ENCODE data around the gene SMIM5. TPM values are rescaled to one million over a fixed set of nuclear protein-coding genes. Genes with fewer than 3 reads are reported as not detected.
A peak's percentile ranks its signal among the peaks of the same experiment; 100 is the strongest.

The SMIM5 gene
- total RNA-seq, 3 donors from 2014 or later, result 0.24 TPM; not detected in 2

DNA sequence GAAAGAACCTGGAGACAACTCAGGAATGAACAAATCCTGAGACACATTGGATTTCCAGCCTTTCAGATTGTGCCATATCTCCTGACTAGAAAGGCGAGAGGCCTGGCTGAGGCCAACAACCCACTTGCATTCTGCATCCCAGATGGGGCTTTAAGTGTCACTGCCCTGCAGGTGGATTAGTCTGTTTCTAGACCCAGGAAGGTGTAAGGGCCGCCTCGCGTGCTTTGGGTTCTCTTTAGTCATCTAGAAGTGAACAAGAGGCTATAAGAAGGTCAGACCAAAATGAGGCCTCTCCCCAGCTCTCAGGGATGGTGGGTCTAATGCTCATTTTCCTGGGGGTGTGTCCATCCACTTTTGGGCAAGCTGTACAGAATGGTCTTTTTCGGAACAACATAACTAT lies 38.8 kb downstream of the SMIM5 start:
- Mint-ChIP-seq H3K4me3 (no peak overlapping the region), H3K4me1 (ENCODE audit: low read depth) (peaks cover 25% of the 10 kb centered on the region), H3K9me3 (no peaks in the 10 kb centered on the region), H3K27me3 (ENCODE audit: low read depth) (no peaks in the 10 kb centered on the region), H3K36me3 (ENCODE audit: insufficient read depth) (peaks cover 29% of the 10 kb centered on the region)
- ATAC-seq (no peak), DNase-seq (no peak)

DNA sequence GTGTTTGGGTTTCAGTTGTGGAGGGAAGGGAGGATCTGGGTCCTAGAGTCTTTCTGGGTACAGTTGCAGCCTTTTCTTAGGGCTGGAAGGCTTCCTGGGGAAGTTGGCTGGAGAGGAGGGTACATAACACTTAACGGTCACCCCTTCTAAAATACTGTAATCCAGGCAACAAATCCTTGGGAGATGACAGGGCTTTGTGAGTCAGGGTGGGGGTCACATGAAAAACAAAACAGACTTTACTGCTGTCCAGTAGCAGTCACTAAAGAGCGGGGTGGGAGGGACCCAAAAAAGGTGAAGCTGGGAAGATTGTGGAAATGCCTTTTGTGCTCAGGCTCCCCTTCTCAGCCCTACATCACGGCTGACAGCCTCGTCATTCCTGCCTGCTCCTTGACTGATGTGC lies 40.3 kb downstream of the SMIM5 start:
- H3K4me1 Mint-ChIP-seq (ENCODE audit: low read depth), result peaks cover 18% of the 10 kb centered on the region
- peaks cover 29% of the 10 kb centered on the region for H3K36me3 Mint-ChIP-seq (ENCODE audit: insufficient read depth)
- no peaks in the 10 kb centered on the region for H3K27me3 Mint-ChIP-seq (ENCODE audit: low read depth)
- no peak overlapping the region for H3K4me3 Mint-ChIP-seq
- DNase-seq (no peak), ATAC-seq (no peak)
- no peaks in the 10 kb centered on the region for H3K9me3 Mint-ChIP-seq

DNA sequence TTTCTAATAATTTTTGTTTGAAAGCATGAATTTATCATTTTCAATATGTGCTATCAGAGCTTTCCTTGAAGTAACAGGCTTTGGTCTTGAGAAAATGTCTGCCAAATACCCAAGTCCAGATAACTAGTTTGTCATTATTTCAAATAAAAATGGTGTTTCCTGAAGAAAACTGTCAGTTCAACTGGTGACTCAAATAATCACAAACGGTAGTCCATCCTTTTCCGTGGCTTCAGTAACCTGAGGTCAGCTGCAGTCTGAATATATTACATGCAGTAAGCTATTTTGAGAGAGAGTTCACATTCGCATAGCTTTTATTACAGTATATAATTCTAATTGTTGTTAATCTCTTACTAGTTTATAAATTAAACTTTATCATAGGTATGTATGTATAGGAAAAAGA lies 43.2 kb downstream of the SMIM5 start:
- Mint-ChIP-seq H3K36me3 (ENCODE audit: insufficient read depth) (peaks cover 23% of the 10 kb centered on the region), H3K4me1 (ENCODE audit: low read depth) (peaks cover 6% of the 10 kb centered on the region), H3K9me3 (no peaks in the 10 kb centered on the region), H3K4me3 (no peak overlapping the region), H3K27me3 (ENCODE audit: low read depth) (no peaks in the 10 kb centered on the region)
- no peak for ATAC-seq
- DNase-seq, result no peak

DNA sequence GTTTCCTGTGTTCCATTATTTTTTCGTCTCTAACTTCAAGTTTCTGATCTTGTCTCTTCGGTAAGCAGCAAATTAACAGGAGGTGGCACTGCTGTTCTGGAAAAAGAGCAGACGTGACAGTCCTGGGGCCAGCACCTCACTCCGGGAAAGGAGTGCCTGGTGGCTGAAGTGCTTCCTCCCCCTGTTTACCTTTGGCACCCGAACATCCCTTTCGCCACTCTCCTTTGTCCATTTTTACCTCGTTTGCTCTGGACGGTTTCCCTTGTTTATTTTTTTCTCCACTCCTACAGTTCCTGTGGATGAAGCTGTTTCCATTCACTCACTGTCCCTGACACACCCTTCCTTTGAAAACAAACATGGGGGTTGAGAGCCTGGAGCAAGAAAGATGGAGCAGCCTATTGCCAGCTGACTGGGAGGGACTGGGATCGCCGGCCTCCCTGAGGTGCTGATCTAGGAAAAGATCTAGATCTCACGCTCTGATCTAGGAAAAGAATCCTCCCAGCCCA lies 46.5 kb downstream of the SMIM5 start:
- Mint-ChIP-seq H3K36me3 (ENCODE audit: insufficient read depth) (peaks cover 19% of the 10 kb centered on the region), H3K4me3 (no peak overlapping the region), H3K4me1 (ENCODE audit: low read depth) (peaks cover 12% of the 10 kb centered on the region)

DNA sequence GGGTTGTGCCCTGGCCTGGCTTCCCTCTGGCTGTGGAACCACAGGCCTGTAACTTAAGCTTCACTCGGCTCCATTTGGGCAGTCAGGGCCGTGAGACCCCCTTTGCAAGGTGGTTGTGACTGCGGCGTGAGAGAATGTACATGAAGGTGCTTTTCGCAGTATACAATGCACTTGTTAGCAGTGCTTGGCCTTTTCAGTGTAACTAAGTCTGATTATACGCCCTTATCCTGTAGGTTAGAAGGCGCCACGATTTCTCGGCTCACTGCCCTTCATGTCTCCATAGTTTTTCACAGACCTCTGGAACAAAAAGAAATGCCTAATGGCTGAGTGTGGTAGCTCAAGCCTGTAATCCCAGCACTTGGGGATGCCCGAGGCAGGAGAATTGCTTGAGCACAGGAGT lies 47.2 kb downstream of the SMIM5 start:
- no peaks in the 10 kb centered on the region for H3K9me3 Mint-ChIP-seq
- ATAC-seq, result no peak
- peaks cover 21% of the 10 kb centered on the region for H3K36me3 Mint-ChIP-seq (ENCODE audit: insufficient read depth)
- peaks cover 15% of the 10 kb centered on the region for H3K4me1 Mint-ChIP-seq (ENCODE audit: low read depth)
- no peak for DNase-seq
- no peaks in the 10 kb centered on the region for H3K27me3 Mint-ChIP-seq (ENCODE audit: low read depth)
- H3K4me3 Mint-ChIP-seq, result no peak overlapping the region

More for the DNA sequence above, 46.5 kb downstream of the SMIM5 start:
- H3K9me3 Mint-ChIP-seq, result no peaks in the 10 kb centered on the region
- ATAC-seq (no peak), DNase-seq (no peak)
- no peaks in the 10 kb centered on the region for H3K27me3 Mint-ChIP-seq (ENCODE audit: low read depth)

DNA sequence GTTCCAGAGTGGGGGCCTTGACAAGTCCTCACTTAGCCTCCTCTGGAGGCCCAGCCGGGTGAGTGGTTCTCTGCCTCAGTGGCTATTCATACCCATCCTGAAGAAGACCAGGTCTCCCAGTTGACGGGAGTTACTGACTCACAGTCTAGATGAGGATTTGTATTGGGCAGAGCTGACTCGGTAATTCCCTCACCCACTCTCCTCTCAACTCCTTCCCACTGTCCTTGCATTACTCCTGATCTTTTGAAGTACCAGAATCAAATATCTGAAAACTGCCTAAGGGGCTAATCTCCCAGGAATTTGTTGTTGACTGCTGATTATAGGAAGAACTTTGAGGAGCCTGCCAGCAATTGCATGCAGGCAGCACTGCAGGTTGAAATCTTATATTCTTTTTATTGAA lies 48.1 kb downstream of the SMIM5 start:
- Mint-ChIP-seq H3K27me3 (ENCODE audit: low read depth) (no peaks in the 10 kb centered on the region), H3K9me3 (no peaks in the 10 kb centered on the region), H3K36me3 (ENCODE audit: insufficient read depth) (peaks cover 22% of the 10 kb centered on the region), H3K4me1 (ENCODE audit: low read depth) (peaks cover 19% of the 10 kb centered on the region), H3K4me3 (no peak overlapping the region)
- ATAC-seq (no peak), DNase-seq (no peak)

DNA sequence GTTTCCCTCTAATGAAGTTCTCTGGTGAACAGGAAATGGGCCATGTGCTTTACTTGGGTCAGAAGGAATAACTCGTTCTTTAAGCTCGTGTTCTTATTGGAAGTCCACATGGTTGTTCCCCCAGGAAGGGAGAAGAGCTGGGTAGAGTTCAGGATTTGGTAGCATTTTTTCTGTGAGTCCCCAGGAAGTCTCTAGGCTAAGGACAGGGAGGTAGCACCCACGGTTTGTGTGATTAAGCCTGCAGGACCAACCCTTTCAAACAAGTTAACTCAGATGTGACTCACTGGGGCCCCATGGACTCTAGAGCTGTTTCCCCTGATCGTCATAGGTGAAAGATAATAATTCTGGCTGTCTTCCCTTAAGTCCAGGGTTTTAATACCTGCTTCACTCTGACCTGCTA lies 50.3 kb downstream of the SMIM5 start:
- peaks cover 30% of the 10 kb centered on the region for H3K4me1 Mint-ChIP-seq (ENCODE audit: low read depth)
- H3K9me3 Mint-ChIP-seq, result no peaks in the 10 kb centered on the region
- H3K27me3 Mint-ChIP-seq (ENCODE audit: low read depth), result no peaks in the 10 kb centered on the region

DNA sequence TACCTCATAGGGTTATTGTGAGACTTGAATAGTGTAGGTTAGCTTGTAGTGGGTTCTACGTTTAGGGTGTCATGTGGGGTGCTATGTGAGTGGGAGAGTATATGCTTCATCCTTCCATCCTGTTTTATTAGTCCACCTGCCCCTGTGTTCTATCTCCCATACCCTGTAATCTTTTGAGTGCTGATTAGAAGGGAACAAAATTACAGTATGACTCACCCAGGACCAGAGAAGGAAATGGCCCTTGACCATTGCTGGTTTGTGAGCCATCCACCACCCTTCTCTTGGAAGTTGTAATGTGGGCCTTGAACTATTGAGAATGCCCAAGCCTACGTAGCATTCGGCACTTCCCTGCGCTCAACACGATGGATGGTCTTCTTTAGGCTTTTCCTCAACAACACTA lies 51.0 kb downstream of the SMIM5 start:
- Mint-ChIP-seq H3K36me3 (ENCODE audit: insufficient read depth) (peaks cover 20% of the 10 kb centered on the region), H3K9me3 (no peaks in the 10 kb centered on the region), H3K4me1 (ENCODE audit: low read depth) (peaks cover 36% of the 10 kb centered on the region), H3K4me3 (no peak overlapping the region), H3K27me3 (ENCODE audit: low read depth) (no peaks in the 10 kb centered on the region)
- no peak for DNase-seq
- ATAC-seq, result no peak

More for the DNA sequence above, 50.3 kb downstream of the SMIM5 start:
- no peak for DNase-seq
- no peak for ATAC-seq
- Mint-ChIP-seq H3K36me3 (ENCODE audit: insufficient read depth) (peaks cover 22% of the 10 kb centered on the region), H3K4me3 (no peak overlapping the region)

DNA sequence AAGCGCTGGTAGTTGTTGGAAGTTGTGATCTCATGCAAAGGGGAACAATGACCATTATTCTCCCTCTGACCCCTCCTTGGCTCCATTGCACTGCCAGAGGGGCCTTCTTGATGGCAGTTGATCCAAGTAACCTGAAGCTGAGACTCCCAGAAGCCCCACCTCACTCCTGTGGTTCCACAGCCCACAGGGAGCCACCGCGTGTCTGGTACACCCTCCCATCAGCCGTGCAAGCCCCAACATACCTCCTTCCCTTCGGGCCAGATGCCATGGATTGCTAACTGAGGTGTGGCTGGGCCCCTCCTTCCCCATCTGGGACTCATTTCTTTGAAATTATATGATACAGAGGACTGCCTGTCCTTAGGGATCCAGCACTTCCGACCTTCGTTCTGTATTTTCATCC lies 51.7 kb downstream of the SMIM5 start:
- Mint-ChIP-seq H3K4me1 (ENCODE audit: low read depth) (peaks cover 43% of the 10 kb centered on the region), H3K36me3 (ENCODE audit: insufficient read depth) (peaks cover 18% of the 10 kb centered on the region), H3K4me3 (no peak overlapping the region), H3K9me3 (no peaks in the 10 kb centered on the region), H3K27me3 (ENCODE audit: low read depth) (no peaks in the 10 kb centered on the region)
- ATAC-seq (no peak), DNase-seq (no peak)

DNA sequence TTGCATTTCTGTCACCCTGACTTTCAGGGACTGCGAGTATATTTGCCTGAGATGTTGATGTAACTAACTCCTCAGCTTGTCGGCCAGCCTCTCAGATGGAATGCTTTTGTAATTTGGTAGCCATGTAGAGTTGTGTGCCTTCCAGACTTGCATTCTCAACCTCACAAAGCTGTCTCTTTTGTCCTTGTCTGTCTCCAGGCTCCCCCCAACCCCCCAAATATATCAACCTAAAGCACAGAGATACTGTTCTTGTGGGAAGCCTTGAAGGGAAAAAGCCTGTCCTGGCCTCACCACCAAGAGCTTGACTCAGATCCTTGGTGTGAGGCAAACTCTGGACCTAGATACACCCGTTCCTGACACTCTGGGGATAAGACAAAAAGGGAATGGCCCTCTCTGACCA lies 52.3 kb downstream of the SMIM5 start:
- ATAC-seq (no peak), DNase-seq (no peak)
- Mint-ChIP-seq H3K4me1 (ENCODE audit: low read depth) (peaks cover 45% of the 10 kb centered on the region), H3K9me3 (no peaks in the 10 kb centered on the region), H3K27me3 (ENCODE audit: low read depth) (no peaks in the 10 kb centered on the region), H3K4me3 (no peak overlapping the region), H3K36me3 (ENCODE audit: insufficient read depth) (peaks cover 16% of the 10 kb centered on the region)

DNA sequence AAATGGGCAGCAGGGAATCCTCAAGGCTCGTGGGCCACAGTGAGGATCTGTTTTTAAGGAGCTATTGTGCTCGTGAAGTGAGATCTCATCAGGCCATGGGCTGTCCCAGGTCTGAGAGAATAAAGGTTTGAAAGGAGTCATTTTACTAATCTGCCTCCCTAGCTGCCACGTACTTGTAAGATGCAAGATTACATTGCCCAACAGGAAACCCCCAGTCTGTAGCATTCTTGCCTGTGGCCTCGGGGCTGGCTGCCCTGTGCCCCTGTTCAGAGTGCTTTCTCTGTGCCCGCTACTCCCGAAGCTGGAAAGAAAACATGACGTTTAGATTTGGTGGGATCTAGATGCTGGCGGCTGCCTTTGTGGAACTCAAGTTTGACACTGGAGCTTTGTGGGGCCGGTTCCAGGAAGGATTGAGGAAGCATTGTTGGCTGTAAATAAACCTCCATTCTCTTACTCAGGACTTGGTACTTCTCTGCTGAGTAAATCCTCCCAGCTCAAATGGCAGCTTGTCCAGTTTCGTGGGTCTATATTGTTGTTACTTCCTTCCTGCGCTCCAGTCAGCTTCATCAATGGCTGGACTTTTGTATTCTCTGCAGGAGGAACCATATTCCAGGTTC lies 55.1 kb downstream of the SMIM5 start:
- no peak for DNase-seq
- Mint-ChIP-seq H3K4me1 (ENCODE audit: low read depth) (peaks cover 59% of the 10 kb centered on the region), H3K36me3 (ENCODE audit: insufficient read depth) (peaks cover 24% of the 10 kb centered on the region), H3K9me3 (no peaks in the 10 kb centered on the region), H3K4me3 (no peak overlapping the region), H3K27me3 (ENCODE audit: low read depth) (no peaks in the 10 kb centered on the region)
- ATAC-seq, result peak; percentile 24 to 29

DNA sequence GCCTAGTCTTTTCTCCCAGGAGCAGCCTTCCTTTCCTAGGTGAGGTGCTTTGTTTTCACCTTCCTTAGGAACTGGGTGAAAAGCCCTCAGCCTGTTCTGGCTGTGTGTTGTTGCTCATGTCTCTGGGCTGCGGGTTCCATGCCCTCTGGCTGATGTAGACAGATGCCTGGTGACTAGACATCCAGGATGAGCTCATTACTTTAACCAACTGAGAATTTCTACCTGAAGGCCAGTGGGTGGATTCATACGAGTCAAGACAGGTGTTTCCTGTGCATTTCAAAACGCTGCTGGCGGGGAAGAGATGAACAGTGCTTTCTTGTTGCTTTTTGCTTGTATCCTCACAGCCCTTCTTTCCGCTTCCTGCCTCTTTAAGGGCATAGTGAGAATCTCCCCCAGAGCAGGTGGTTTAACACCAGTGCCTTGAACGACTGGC lies 56.2 kb downstream of the SMIM5 start:
- Mint-ChIP-seq H3K4me1 (ENCODE audit: low read depth) (peaks cover 53% of the 10 kb centered on the region), H3K27me3 (ENCODE audit: low read depth) (no peaks in the 10 kb centered on the region), H3K36me3 (ENCODE audit: insufficient read depth) (peaks cover 26% of the 10 kb centered on the region), H3K4me3 (no peak overlapping the region), H3K9me3 (no peaks in the 10 kb centered on the region)
- DNase-seq (peak; percentile 13), ATAC-seq (peak; percentile 77 to 78)

Other genes with a start within 250 kb of the SMIM5 start
- 100 to 1,000 TPM; 186 to 210 (median 207) TPM for gene GRB2, start 227.8 kb upstream of the SMIM5 start, total RNA-seq
- gene TMEM94, start 176.8 kb upstream of the SMIM5 start, total RNA-seq, result 10 to 100 TPM; 44.0 to 49.6 (median 46.6) TPM
- gene CASKIN2, start 117.9 kb upstream of the SMIM5 start, total RNA-seq, result 1 to 10 TPM; 4.3 to 6.0 (median 5.9) TPM
- 10 to 100 TPM; 64.1 to 76.2 (median 71.5) TPM for gene TSEN54, start 116.9 kb upstream of the SMIM5 start, total RNA-seq
- 10 to 100 TPM in 2 of 3 donors, 1 to 10 TPM in 1; 9.5 to 14.1 (median 10.2) TPM for gene LLGL2, start 107.7 kb upstream of the SMIM5 start, total RNA-seq
- 10 to 100 TPM in 2 of 3 donors, 1 to 10 TPM in 1; 9.3 to 29.6 (median 14.0) TPM for gene MYO15B, start 45.6 kb upstream of the SMIM5 start, total RNA-seq
- 10 to 100 TPM; 20.7 to 26.1 (median 21.8) TPM for gene RECQL5, start 33.7 kb downstream of the SMIM5 start, total RNA-seq
- 100 to 1,000 TPM; 115 to 124 (median 119) TPM for gene SAP30BP, start 33.9 kb downstream of the SMIM5 start, total RNA-seq
- gene ITGB4, start 88.0 kb downstream of the SMIM5 start, total RNA-seq, result 1 to 10 TPM in 2 of 3 donors, under 1 TPM in 1; 0.63 to 2.3 (median 1.6) TPM
- gene GALK1, start 131.8 kb downstream of the SMIM5 start, total RNA-seq, result 10 to 100 TPM; 16.9 to 23.5 (median 21.3) TPM
- 10 to 100 TPM; 21.0 to 24.5 (median 22.6) TPM for gene UNK, start 151.4 kb downstream of the SMIM5 start, total RNA-seq
- 100 to 1,000 TPM; 122 to 146 (median 124) TPM for gene UNC13D, start 211.0 kb downstream of the SMIM5 start, total RNA-seq
- gene WBP2, start 221.9 kb downstream of the SMIM5 start, total RNA-seq, result 10 to 100 TPM; 31.0 to 47.8 (median 44.5) TPM
- gene TRIM47, start 245.1 kb downstream of the SMIM5 start, total RNA-seq, result 10 to 100 TPM; 12.8 to 18.1 (median 14.5) TPM

Measured in activated T-cell treated with anti-CD3 and anti-CD28 coated beads, Interleukin-2, amount 50 U/mL, for 4 hours (primary cell).